Activated CD4-positive, alpha-beta T cell treated with anti-CD3 and anti-CD28 coated beads, Interleukin-2, amount 50 U/mL, for 16 hours (primary cell): Measurements from ENCODE around the gene IDH3A.

Experiments used
- DNase-seq: peaks from one replicate; pipeline ENCODE4 v3.0.0-alpha.2; 2020

IDH3A gene

GRCh38 chr15:78170848-78171773 lies 21.9 kb downstream of the IDH3A start:
- DNase-seq, result no peak

DNA sequence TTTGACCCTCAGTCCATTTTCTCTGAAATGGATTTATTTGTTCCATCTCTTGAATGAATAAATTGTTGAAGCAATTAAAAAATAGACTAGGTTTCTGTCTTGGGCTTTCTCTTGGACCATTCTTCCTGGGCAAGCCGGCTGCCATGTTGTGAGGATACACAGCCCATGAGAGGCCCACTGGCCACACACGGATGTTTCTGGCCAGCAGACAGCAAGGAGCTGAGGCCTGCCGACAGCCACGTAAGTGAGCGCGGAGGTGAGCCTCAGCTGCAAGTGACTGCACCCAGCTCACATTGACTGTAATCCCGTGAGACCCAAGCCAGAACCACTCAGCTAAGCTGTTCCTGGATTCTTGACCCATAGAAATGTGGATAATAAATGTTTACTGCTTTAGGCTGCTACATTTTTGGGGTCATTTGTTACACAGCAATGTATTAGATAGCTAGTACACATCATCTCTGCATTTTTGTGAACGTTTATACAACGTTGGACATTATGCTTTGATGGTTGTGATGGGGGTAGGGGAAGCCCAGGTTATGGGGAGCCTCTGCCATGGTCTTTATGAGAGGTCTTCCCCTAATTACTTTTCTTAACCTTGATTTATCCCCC lies 22.8 kb downstream of the IDH3A start:
- no peak for DNase-seq

GRCh38 chr15:78174401-78174800 lies 25.2 kb downstream of the IDH3A start:
- DNase-seq, result no peak

GRCh38 chr15:78175330-78175729 lies 26.2 kb downstream of the IDH3A start:
- no peak for DNase-seq

GRCh38 chr15:78177447-78177873 lies 28.3 kb downstream of the IDH3A start:
- DNase-seq, result peak; percentile 42

- no peak for DNase-seq
Observed at GRCh38 chr15:78178064-78178463, 28.9 kb downstream of the IDH3A start.

GRCh38 chr15:78179286-78179840 lies 30.2 kb downstream of the IDH3A start:
- DNase-seq, result no peak

- no peak for DNase-seq
Observed at GRCh38 chr15:78179906-78180305, 30.7 kb downstream of the IDH3A start.

DNA sequence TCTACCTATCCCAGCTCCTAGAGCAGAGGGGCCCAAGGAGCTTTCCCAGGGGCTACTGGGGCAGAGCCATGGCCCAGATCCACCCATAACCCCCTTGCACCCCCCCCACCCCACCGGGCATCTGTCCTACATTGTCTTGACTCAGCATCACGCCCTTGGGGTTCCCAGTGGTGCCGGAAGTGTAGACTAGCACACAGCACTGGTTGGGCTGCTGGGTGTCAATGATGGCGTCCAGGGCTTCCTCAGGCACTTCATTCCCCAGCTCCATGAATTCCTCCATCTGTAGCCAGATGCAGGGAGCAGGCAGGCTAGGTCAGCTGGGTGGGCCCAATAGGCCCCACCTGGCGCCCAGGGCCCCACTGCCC lies 33.2 kb downstream of the IDH3A start:
- no peak for DNase-seq

GRCh38 chr15:78182821-78183220 lies 33.7 kb downstream of the IDH3A start:
- DNase-seq, result no peak

- no peak for DNase-seq
Observed at GRCh38 chr15:78192826-78193594, 43.8 kb downstream of the IDH3A start.

DNA sequence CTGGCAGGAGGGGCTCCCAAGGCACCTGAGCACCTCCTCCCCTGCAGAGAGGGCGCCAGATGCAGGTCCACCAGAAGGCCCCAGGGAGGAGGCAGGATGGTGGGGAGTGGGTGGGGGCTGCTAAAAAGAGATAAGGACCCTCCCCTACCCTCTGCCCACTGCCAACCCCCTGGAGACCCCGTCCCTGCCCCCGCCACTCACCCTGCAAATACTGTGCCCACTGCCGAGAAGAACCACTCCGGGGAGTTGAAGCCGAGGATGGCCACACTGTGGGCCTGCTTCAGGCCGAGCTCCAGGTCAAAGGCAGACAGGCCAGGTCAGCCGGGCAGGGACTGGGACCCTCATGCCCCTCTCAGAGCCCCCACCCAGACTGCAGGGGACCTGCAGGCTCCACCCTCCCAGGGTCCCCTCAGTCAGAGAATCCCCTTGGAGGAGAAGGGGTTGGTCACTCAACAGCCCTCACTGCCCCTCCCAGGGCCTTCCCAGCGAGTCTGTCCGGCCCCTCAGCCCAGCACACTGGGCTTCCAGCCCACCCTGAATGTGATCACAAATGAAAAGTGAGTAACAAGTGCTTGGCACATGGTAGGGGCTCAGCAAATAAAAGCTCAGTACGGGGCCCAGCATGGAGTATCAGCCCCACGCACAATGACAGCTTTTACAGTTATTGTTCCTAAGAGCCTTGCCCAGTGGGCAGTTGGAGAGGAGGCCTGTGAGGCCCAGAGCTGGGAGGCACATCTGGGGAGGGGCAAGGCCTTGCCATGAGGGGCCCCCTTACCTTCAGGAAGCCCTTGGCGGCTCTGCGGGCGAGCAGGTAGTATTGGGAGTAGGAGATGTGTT lies 44.8 kb downstream of the IDH3A start:
- no peak for DNase-seq

GRCh38 chr15:78194568-78194925 lies 45.4 kb downstream of the IDH3A start:
- no peak for DNase-seq

DNA sequence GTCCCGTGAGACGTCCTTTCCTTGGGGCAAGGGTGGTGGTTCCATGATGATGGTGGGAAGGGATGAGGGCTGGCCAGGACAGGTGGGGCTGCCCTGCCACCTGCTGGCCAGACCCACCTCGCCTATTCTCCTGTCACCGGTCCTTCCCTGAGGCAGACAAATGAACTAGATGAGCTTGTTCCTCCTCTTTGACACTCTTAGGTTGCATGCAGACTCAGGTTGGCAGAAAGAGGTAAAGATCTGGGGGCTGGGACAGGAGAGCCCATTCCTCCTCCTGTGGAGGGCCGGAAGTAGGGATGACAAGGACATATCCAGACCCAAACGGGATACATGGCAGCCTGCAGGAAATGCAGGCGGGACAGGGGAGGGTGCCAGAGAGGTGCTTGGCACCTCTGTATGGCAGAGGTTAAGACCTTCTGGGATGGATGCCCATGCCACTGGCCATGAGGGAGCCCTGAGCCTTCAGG lies 46.6 kb downstream of the IDH3A start:
- DNase-seq, result peak; percentile 48

- DNase-seq, result no peak
Observed at GRCh38 chr15:78197632-78198031, 48.5 kb downstream of the IDH3A start.

DNA sequence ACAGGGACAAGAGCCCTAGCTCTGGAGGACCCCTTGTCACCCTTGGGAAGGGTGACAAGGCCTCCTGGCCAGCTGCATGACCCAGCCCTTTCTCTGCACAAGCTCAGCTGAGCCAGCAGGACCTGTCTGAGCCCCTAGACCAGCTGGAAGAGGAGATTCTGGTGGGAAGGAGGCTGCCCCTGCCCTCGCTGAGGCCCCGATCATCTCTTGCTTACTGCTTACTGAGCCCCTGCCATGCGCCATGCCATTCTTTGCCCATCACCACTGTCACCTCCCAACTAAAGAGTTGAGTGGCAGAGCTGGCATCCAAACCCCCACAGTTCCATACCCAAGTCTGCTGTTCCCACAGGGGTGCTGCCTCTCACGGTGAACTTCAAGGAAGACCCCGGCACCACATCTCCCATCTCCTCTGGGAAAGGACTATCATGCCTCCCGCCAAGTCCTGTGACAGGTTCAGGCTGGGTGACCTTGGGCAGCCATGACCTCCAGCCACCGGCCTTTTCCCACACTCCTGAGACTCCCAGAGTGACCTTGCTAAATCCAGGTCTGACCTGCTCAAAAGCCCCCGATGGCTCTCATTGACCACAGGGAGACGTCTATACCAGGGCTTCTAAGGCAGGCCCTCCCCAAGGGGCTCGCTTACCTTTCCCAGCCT lies 51.2 kb downstream of the IDH3A start:
- DNase-seq, result no peak

GRCh38 chr15:78201281-78202190 lies 52.4 kb downstream of the IDH3A start:
- no peak for DNase-seq

- no peak for DNase-seq
Observed at GRCh38 chr15:78203346-78204225, 54.4 kb downstream of the IDH3A start.
